A549 (cell line): ENCODE measurements around the gene DST.

Experiments
- CEBPB ChIP-seq, 2 experiments: fragments of >200 bp in 1 of 2; sonication (Bioruptor Twin) in 1 of 2; formaldehyde crosslinking in 1 of 2; IDR thresholded peaks; 2 replicates each; pipeline ENCODE4 v1.6.1; 2012 to 2016
- CHD2 ChIP-seq: fragments of 150-350 bp; IDR thresholded peaks from 2 replicates; pipeline ENCODE4 v1.6.1; 2014; ENCODE audit warnings: low read length; ENCODE audit not compliant: partially characterized antibody
- JUNB ChIP-seq: fragments of >200 bp; sonication (Bioruptor Twin); formaldehyde crosslinking; IDR thresholded peaks from 2 replicates; pipeline ENCODE4 v1.6.1; 2016
- MAFK ChIP-seq: fragments of 450-650 bp; IDR thresholded peaks from 2 replicates; pipeline ENCODE4 v1.6.1; 2014; ENCODE audit not compliant: partially characterized antibody
- RARB ChIP-seq: fragments of 250-450 bp; sonication (Bioruptor Pico); IDR thresholded peaks from 2 replicates; pipeline ENCODE4 v1.8.0; 2021; ENCODE audit warnings: mild to moderate bottlenecking, moderate library complexity
- RFX5 ChIP-seq: fragments of 450-650 bp; IDR thresholded peaks from 2 replicates; pipeline ENCODE4 v1.7.1; 2014; ENCODE audit warnings: antibody characterized with exemption, mild to moderate bottlenecking, moderate library complexity
- ZC3H11A ChIP-seq: fragments of 450-650 bp; IDR thresholded peaks from 2 replicates; pipeline ENCODE4 v1.6.1; 2014; ENCODE audit warnings: antibody characterized with exemption, mild to moderate bottlenecking
- TF ChIP-seq, protein P1 (sequence below): IDR thresholded peaks from 2 replicates; pipeline ENCODE4 v1.6.1; 2012
- TF ChIP-seq, protein P2 (sequence below): fragments of >200 bp; sonication (Bioruptor Twin); formaldehyde crosslinking; IDR thresholded peaks from 3 replicates; pipeline ENCODE4 v1.5.1; 2016

DNA sequence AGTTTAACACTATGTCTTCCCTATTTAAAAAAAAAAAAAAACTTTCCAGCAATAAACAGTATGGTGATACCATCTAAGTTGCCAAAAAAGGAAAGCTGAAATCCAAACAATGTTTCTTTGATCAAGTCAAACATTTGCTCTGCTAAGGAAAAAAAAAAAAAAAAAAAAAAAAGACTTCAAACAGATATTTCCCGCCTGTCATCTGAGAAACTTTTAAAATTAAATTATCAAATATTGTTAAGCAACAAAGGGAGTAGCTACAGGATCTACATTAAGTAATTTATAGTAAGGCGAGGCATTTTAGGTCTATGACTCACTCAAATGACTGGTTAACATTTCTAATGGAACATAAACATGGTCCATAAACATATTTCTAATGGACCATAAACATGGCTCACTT, 121.2 kb downstream of the DST start:
- TF ChIP-seq CHD2 = no peak
- TF ChIP-seq RFX5 = no peak
- TF ChIP-seq ZC3H11A = no peak
- TF ChIP-seq, protein P1, sequence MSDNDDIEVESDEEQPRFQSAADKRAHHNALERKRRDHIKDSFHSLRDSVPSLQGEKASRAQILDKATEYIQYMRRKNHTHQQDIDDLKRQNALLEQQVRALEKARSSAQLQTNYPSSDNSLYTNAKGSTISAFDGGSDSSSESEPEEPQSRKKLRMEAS = no peak
- TF ChIP-seq, protein P2, sequence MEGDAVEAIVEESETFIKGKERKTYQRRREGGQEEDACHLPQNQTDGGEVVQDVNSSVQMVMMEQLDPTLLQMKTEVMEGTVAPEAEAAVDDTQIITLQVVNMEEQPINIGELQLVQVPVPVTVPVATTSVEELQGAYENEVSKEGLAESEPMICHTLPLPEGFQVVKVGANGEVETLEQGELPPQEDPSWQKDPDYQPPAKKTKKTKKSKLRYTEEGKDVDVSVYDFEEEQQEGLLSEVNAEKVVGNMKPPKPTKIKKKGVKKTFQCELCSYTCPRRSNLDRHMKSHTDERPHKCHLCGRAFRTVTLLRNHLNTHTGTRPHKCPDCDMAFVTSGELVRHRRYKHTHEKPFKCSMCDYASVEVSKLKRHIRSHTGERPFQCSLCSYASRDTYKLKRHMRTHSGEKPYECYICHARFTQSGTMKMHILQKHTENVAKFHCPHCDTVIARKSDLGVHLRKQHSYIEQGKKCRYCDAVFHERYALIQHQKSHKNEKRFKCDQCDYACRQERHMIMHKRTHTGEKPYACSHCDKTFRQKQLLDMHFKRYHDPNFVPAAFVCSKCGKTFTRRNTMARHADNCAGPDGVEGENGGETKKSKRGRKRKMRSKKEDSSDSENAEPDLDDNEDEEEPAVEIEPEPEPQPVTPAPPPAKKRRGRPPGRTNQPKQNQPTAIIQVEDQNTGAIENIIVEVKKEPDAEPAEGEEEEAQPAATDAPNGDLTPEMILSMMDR = no peak
- no peak for TF ChIP-seq CEBPB (IDR thresholded peaks at IDR 0.05)
- TF ChIP-seq RARB = no peak
- TF ChIP-seq MAFK = no peak
- TF ChIP-seq JUNB = no peak
